ENCODE measurements around the gene NDE1. TPM values are rescaled to one million over a fixed set of nuclear protein-coding genes. Genes with fewer than 3 reads are reported as not detected.

Gene NDE1
- total and polyA plus RNA-seq, 2 donors (not counting 3 experiments of a cell fraction or from before 2014, with no cell fraction given): 28.0 to 90.2 TPM

GRCh38 chr16:15741207-15741871 is 91.3 kb downstream of the NDE1 start:
- Histone ChIP-seq H3K9me3 (replicated peaks; ENCODE audit: control insufficient read depth, insufficient read depth, low read length) (no peaks in the 10 kb centered on the region), H4K20me1 (replicated peaks; ENCODE audit: control insufficient read depth, extremely low read depth, insufficient read depth, low read length) (no peaks in the 10 kb centered on the region), H3K79me2 (ENCODE audit: control insufficient read depth, insufficient read depth, low read length) (no peaks in the 10 kb centered on the region), H3K9me1 (replicated peaks; ENCODE audit: control insufficient read depth, extremely low read depth, insufficient read depth, low read length) (no peaks in the 10 kb centered on the region), H3K9ac (replicated peaks; ENCODE audit: extremely low read depth, insufficient read depth, low read length) (no peak overlapping the region), H3K4me3 (replicated peaks in 1 of 3; ENCODE audit: insufficient read depth in 1 of 3, low read depth in 1 of 3, low read length in 3 of 3) (no peak overlapping the region), H3K36me3 (ENCODE audit: control insufficient read depth in 2 of 2, extremely low read depth in 1 of 2, insufficient read depth in 2 of 2, low read length in 2 of 2) (no peaks in the 10 kb centered on the region), H3K27ac (ENCODE audit: insufficient read depth, low read depth, low read length) (no peak overlapping the region), H3K4me1 (ENCODE audit: control insufficient read depth, extremely low read depth, insufficient read depth, low read length) (no peaks in the 10 kb centered on the region), H3K27me3 (ENCODE audit: control insufficient read depth in 2 of 2, insufficient read depth in 2 of 2, low read length in 2 of 2) (no peaks in the 10 kb centered on the region), H3K4me2 (ENCODE audit: insufficient read depth, low read length) (no peak overlapping the region), H2AFZ (ENCODE audit: low read depth, low read length) (no peak overlapping the region)
- CTCF ChIA-PET: interaction anchor here (0.8 to 0.9 kb wide), 2 partner anchors 9 to 134 kb away, joined by 3 to 4 read pairs; no protein-coding TSS in a partner anchor
- intact Hi-C loops (cut with micrococcal nuclease) (no loop called here), dilution Hi-C loops (cut with MboI; ENCODE audit: extremely low pct_ligation_motif_present, low sequenced_read_pairs) (no loop called here)
- BruUV-seq (replicated peaks): no TSS peak
- POLR2A ChIA-PET: no interaction called here
- FAIRE-seq (no peak), DNase-seq (ENCODE audit: low read depth, low spot score) (no peak)
- no peak for TF ChIP-seq POLR2A (IDR thresholded peaks at IDR 0.05; ENCODE audit: low read depth, low read length)
- TF ChIP-seq JUN (IDR thresholded peaks at IDR 0.05; ENCODE audit: borderline replicate concordance, insufficient read depth, insufficient read length, low read depth): no peak
- TF ChIP-seq, protein P1, sequence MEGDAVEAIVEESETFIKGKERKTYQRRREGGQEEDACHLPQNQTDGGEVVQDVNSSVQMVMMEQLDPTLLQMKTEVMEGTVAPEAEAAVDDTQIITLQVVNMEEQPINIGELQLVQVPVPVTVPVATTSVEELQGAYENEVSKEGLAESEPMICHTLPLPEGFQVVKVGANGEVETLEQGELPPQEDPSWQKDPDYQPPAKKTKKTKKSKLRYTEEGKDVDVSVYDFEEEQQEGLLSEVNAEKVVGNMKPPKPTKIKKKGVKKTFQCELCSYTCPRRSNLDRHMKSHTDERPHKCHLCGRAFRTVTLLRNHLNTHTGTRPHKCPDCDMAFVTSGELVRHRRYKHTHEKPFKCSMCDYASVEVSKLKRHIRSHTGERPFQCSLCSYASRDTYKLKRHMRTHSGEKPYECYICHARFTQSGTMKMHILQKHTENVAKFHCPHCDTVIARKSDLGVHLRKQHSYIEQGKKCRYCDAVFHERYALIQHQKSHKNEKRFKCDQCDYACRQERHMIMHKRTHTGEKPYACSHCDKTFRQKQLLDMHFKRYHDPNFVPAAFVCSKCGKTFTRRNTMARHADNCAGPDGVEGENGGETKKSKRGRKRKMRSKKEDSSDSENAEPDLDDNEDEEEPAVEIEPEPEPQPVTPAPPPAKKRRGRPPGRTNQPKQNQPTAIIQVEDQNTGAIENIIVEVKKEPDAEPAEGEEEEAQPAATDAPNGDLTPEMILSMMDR (IDR thresholded peaks at IDR 0.05; ENCODE audit: extremely low read depth in 1 of 2, insufficient read depth in 1 of 2, low read depth in 1 of 2, low read length in 2 of 2): no peak
- no peak for TF ChIP-seq MYC (IDR thresholded peaks at IDR 0.05; ENCODE audit: low read depth, low read length)
- no peak for TF ChIP-seq GATA2 (IDR thresholded peaks at IDR 0.05; ENCODE audit: insufficient read depth, insufficient read length, low read depth, low read length)
- no peak for TF ChIP-seq EZH2 (IDR thresholded peaks at IDR 0.05; ENCODE audit: borderline replicate concordance, low read depth, low read length, severe bottlenecking)
- no peak for TF ChIP-seq FOS (IDR thresholded peaks at IDR 0.05; ENCODE audit: borderline replicate concordance, insufficient read depth, low read length)
- TF ChIP-seq POLR2AphosphoS5 (IDR thresholded peaks at IDR 0.05; ENCODE audit: insufficient read depth, low read depth, low read length): no peak
- TF ChIP-seq MAX (IDR thresholded peaks at IDR 0.05; ENCODE audit: insufficient read depth, insufficient read length): no peak

Data from endothelial cell of umbilical vein (primary cell).